Nephron (organoid): Measurements from ENCODE around the gene HERPUD1.
A peak's percentile ranks its signal among the peaks of the same experiment; 100 is the strongest.
"Not testable (repeated sequence)": the region's sequence is repeated elsewhere in the genome, so short reads cannot be mapped to it uniquely, and the experiment has no call there.

Experiments
- H3K27ac Mint-ChIP-seq, 3 experiments: 2 replicates each; pipeline ENCODE4 v1.8.0; 2020; ENCODE audit warnings: mixed read lengths in 3 of 3, mild to moderate bottlenecking in 2 of 3, moderate library complexity in 1 of 3
- H3K27me3 Mint-ChIP-seq: 2 replicates; pipeline ENCODE4 v1.8.0; 2021; ENCODE audit warnings: low read depth, mild to moderate bottlenecking, moderate library complexity, mixed read lengths
- H3K36me3 Mint-ChIP-seq: 2 replicates; pipeline ENCODE4 v1.8.0; 2020; ENCODE audit warnings: low read depth, mixed read lengths
- H3K4me1 Mint-ChIP-seq: 2 replicates; pipeline ENCODE4 v1.8.0; 2020; ENCODE audit warnings: mixed read lengths
- H3K4me3 Mint-ChIP-seq, 3 experiments: 2 replicates each; pipeline ENCODE4 v1.8.0; 2020; ENCODE audit warnings: mild to moderate bottlenecking in 3 of 3, mixed read lengths in 3 of 3, moderate library complexity in 2 of 3
- H3K9me3 Mint-ChIP-seq: 2 replicates; pipeline ENCODE4 v1.8.0; 2020; ENCODE audit warnings: mixed read lengths
- TF ChIP-seq, protein P1 (sequence below), 3 experiments: fragments of 200-600 bp; sonication (generic); IDR thresholded peaks; one replicate each; pipeline ENCODE4 v1.5.0; 2021; ENCODE audit warnings: antibody characterized with exemption in 3 of 3; ENCODE audit not compliant: unreplicated experiment in 3 of 3

HERPUD1 gene

DNA sequence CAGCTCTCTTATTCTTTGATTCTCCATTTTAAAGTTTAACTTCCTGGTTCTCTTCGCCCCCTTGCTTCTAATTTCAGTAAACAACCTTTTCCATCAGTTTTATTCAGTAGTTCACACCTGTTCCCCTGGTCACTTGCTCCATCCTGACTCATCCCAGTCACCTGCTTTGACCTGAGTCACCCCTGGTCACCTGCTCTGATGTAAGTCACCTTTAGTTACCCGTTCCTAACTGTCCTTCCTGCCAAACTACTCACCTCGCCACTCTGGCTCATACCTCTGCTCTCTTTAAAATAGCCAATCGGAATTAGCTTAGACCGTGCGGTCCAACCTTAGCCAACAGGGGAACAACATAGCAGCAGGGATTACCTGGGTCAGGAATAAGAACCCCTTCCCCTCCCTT is 52.7 kb downstream of the HERPUD1 start:
- TF ChIP-seq, protein P1, sequence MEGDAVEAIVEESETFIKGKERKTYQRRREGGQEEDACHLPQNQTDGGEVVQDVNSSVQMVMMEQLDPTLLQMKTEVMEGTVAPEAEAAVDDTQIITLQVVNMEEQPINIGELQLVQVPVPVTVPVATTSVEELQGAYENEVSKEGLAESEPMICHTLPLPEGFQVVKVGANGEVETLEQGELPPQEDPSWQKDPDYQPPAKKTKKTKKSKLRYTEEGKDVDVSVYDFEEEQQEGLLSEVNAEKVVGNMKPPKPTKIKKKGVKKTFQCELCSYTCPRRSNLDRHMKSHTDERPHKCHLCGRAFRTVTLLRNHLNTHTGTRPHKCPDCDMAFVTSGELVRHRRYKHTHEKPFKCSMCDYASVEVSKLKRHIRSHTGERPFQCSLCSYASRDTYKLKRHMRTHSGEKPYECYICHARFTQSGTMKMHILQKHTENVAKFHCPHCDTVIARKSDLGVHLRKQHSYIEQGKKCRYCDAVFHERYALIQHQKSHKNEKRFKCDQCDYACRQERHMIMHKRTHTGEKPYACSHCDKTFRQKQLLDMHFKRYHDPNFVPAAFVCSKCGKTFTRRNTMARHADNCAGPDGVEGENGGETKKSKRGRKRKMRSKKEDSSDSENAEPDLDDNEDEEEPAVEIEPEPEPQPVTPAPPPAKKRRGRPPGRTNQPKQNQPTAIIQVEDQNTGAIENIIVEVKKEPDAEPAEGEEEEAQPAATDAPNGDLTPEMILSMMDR (IDR thresholded peaks at IDR 0.05; ENCODE audit: unreplicated experiment in 3 of 3) = no peak
- peaks cover 34% of the 10 kb centered on the region for H3K27me3 Mint-ChIP-seq
- no peaks in the 10 kb centered on the region for H3K9me3 Mint-ChIP-seq
- no peak overlapping the region for H3K4me3 Mint-ChIP-seq
- H3K36me3 Mint-ChIP-seq = no peaks in the 10 kb centered on the region
- H3K4me1 Mint-ChIP-seq = peaks cover 8% of the 10 kb centered on the region
- H3K27ac Mint-ChIP-seq = no peak overlapping the region

DNA sequence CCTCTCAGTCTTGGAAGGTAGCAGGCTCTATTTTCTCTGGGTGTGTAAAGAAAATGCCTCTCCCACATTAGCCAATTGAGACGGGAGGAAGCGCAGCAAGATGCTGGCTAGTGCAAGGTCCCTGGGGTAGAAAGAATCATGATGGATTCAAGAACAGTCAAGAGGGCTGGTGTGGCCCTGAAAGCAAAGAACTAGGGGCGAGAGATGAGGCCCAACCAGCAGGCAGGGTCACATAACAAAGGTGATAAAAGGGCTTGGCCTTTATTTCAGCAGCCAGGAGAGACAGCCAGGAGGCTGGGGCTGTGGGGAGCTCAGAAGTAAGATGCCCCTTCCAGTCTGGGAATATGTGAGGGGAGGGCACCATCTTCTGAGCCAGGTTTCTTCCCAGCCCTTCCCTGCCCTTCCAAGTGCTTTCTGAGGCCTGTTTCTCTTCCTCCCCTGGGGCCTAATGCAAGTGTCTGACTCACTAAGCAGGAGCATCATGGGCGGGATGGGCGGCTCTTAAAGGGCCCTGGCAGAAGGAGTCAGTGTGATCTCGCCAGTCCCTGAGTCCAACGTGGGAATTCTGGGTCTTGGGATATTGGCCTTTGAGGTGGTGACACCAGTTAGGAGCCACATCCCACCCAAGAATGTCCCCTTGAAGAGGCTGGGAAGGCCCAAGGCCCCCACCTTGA is 53.5 kb downstream of the HERPUD1 start:
- H3K9me3 Mint-ChIP-seq = no peaks in the 10 kb centered on the region
- H3K27ac Mint-ChIP-seq = no peak overlapping the region
- TF ChIP-seq, protein P1 (IDR thresholded peaks at IDR 0.05; ENCODE audit: unreplicated experiment in 3 of 3) = no peak
- H3K4me3 Mint-ChIP-seq = no peak overlapping the region
- peaks cover 13% of the 10 kb centered on the region for H3K4me1 Mint-ChIP-seq
- H3K36me3 Mint-ChIP-seq = no peaks in the 10 kb centered on the region
- peaks cover 41% of the 10 kb centered on the region for H3K27me3 Mint-ChIP-seq

DNA sequence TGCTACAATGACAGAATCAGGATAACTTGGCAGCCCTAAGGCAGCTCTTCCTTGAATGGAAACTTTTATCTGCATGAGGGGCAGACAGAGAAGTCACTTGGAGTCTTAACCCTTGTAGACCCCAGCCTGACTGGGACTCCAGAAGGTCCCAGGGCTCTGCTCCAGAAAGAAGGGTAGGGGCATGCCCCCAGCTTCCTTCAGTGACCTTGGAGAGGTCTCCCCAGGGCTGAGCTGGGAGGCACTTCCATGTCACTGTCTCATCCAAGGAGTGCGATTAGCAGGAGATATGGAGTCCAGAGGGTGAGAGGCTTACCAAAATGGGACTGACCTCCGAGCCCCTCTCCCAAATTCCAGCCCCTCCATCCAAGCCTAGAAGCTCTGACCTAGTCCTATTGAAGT is 54.0 kb downstream of the HERPUD1 start:
- H3K36me3 Mint-ChIP-seq = no peaks in the 10 kb centered on the region
- TF ChIP-seq, protein P1 (IDR thresholded peaks at IDR 0.05; ENCODE audit: unreplicated experiment in 3 of 3) = no peak
- peaks cover 47% of the 10 kb centered on the region for H3K27me3 Mint-ChIP-seq
- peaks cover 13% of the 10 kb centered on the region for H3K4me1 Mint-ChIP-seq
- no peak overlapping the region for H3K4me3 Mint-ChIP-seq
- H3K9me3 Mint-ChIP-seq = no peaks in the 10 kb centered on the region
- H3K27ac Mint-ChIP-seq = no peak overlapping the region

DNA sequence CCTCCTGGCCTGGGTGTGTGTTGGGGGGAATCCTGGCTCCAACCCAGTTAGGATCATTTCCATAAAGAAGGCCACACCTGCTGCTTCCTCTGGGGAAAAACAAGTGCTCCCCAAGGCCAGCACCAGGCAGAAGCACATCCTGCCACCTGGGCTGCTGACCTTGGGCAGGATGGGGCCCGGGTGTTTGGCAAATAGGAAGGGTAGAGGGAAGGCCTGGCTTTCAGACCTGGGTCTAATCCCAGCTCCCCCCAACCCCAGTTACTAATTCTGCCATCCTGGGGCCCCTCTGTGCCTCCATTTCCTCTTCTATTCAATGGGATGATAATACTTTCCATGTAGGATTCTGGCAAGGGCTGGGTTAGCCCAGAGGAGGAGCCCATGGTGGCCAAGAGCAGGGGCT is 54.4 kb downstream of the HERPUD1 start:
- Mint-ChIP-seq H3K27me3 (peaks cover 51% of the 10 kb centered on the region), H3K4me1 (peaks cover 13% of the 10 kb centered on the region), H3K9me3 (no peaks in the 10 kb centered on the region), H3K4me3 (no peak overlapping the region), H3K36me3 (no peaks in the 10 kb centered on the region), H3K27ac (no peak overlapping the region)
- TF ChIP-seq, protein P1 (IDR thresholded peaks at IDR 0.05; ENCODE audit: unreplicated experiment in 3 of 3) = no peak

DNA sequence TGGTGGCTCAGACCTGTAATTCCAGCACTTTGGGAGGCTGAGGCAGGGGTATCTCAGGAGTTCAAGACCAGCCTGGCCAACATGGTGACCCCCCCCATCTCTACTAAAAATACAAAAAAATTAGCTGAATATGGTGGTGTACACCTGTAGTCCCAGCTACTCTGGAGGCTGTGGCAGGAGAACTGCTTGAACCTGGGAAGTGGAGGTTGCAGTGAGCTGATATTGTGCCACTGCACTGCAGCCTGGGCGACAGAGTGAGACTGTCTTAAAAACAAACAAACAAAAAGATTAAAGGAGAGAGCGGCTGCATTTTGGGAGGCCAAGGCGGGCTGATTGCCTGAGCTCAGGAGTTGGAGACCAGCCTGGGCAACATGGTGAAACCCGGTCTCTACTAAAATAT is 55.0 kb downstream of the HERPUD1 start:
- peaks cover 56% of the 10 kb centered on the region for H3K27me3 Mint-ChIP-seq
- H3K4me1 Mint-ChIP-seq = peaks cover 13% of the 10 kb centered on the region
- H3K4me3 Mint-ChIP-seq = peak overlapping the region in 1 of 3 experiments; percentile 38
- H3K9me3 Mint-ChIP-seq, H3K36me3 Mint-ChIP-seq, H3K27ac Mint-ChIP-seq: not testable (repeated sequence)

DNA sequence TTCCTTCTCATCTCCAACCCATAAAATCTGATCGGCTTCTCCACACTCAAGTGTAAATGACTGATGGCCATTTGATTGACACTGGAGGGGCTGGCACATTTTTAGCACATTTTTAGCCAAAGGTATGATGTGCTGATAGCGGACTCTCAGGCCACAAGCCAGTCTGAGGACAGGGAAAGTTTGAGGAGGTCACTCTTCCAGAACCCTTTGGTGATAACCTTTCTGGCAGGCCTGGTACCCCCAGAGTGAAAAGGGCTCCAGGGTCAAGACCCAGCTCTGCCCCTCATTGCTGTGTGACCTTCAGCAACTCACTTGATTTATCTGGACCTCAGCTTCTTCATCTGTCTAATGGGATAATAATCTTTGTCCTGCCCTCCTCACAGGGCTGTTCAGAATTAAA is 55.8 kb downstream of the HERPUD1 start:
- Mint-ChIP-seq H3K36me3 (no peaks in the 10 kb centered on the region), H3K27me3 (peaks cover 54% of the 10 kb centered on the region), H3K4me1 (peaks cover 13% of the 10 kb centered on the region), H3K4me3 (peak overlapping the region in 1 of 3 experiments; percentile 7), H3K27ac (no peak overlapping the region), H3K9me3 (no peaks in the 10 kb centered on the region)
- TF ChIP-seq, protein P1 (IDR thresholded peaks at IDR 0.05; ENCODE audit: unreplicated experiment in 3 of 3) = no peak
